Lung (tissue), 12 donors: ENCODE data around the gene LHB. TPM values are rescaled to one million over a fixed set of nuclear protein-coding genes. Genes with fewer than 3 reads are reported as not detected.

Experiments
- ATAC-seq: fragments of 200-7000 bp; cut with Tn5 transposase; one replicate; pipeline ENCODE4 v1.9.1; 2020; ENCODE audit warnings: moderate number of reproducible peaks; ENCODE audit not compliant: insufficient read depth, low FRiP score
- DNase-seq, 3 donors: peaks; one replicate each; pipeline ENCODE4 v3.0.0-alpha.2; 2013 to 2017
- H3K27ac ChIP-seq, 2 donors: one replicate each; pipeline ENCODE4 v1.5.1; 2013; ENCODE audit warnings: mild to moderate bottlenecking in 2 of 2, moderate library complexity in 2 of 2, control low read depth in 1 of 2, inconsistent platforms in 1 of 2, low read depth in 1 of 2, low read length in 1 of 2
- H3K27me3 ChIP-seq, 3 donors: one replicate each; pipeline ENCODE4 v1.5.1; 2013; ENCODE audit warnings: low read length in 2 of 3; ENCODE audit not compliant: control insufficient read depth in 3 of 3, insufficient read depth in 3 of 3
- H3K36me3 ChIP-seq, 4 donors: one replicate each; pipeline ENCODE4 v1.5.1; 2013; ENCODE audit warnings: low read length in 4 of 4, mild to moderate bottlenecking in 1 of 4, moderate library complexity in 1 of 4; ENCODE audit not compliant: control insufficient read depth in 4 of 4, insufficient read depth in 4 of 4
- H3K4me1 ChIP-seq, 5 donors: one replicate each; pipeline ENCODE4 v1.5.1; 2013; ENCODE audit warnings: low read length in 5 of 5, mild to moderate bottlenecking in 2 of 5, moderate library complexity in 1 of 5; ENCODE audit not compliant: control insufficient read depth in 5 of 5, insufficient read depth in 5 of 5
- H3K4me3 ChIP-seq: one replicate; pipeline ENCODE4 v1.5.1; 2013; ENCODE audit warnings: mild to moderate bottlenecking, control low read depth, moderate library complexity
- H3K9ac ChIP-seq, 2 donors: one replicate each; pipeline ENCODE4 v1.5.1; 2013; ENCODE audit warnings: low read length in 2 of 2, control low read depth in 1 of 2; ENCODE audit not compliant: insufficient read depth in 1 of 2
- H3K9me3 ChIP-seq, 4 donors: one replicate each; pipeline ENCODE4 v1.5.1; 2013; ENCODE audit warnings: low read length in 3 of 4, mild to moderate bottlenecking in 1 of 4, moderate library complexity in 1 of 4; ENCODE audit not compliant: control insufficient read depth in 4 of 4, insufficient read depth in 3 of 4
- WGBS, 2 donors: extraction: QIAGEN DNeasy Blood & Tissue Kit; methylation state at CpG; one replicate each; pipeline ENCODE4 v1.1.7; 2013; 5-methylcytosine and 5-hydroxymethylcytosine counted together
- polyA plus RNA-seq, 2 donors: library from polyadenylated mRNA; stranded (reverse); fragments of 200-250 nt; gene quantifications; one replicate each; pipeline ENCODE4 v1.2.1, GENCODE V29; 2013
- total RNA-seq, 2 donors: library from RNA; depleted of rRNA in 1 of 2; stranded (reverse); fragments of >200 nt in 1 of 2; gene quantifications; one replicate each; pipeline ENCODE4 v1.2.1, GENCODE V29; 2014 to 2021
- TF ChIP-seq, protein P1 (sequence below): IDR thresholded peaks from 2 replicates; pipeline ENCODE4 v1.5.1; 2012; ENCODE audit warnings: mild to moderate bottlenecking; ENCODE audit errors: control extremely low read depth, extremely low read depth
- donor health status: control.
- donor health status: control.
- donor health status: Bipolar disorder and iron deficiency.
- donor health status: healthy.
- donor health status: DM: yes; HTN: yes; CAD: no.

LHB gene
- total and polyA plus RNA-seq, 4 donors: 0.32 to 0.74 (median 0.67) TPM; not detected in 1

DNA sequence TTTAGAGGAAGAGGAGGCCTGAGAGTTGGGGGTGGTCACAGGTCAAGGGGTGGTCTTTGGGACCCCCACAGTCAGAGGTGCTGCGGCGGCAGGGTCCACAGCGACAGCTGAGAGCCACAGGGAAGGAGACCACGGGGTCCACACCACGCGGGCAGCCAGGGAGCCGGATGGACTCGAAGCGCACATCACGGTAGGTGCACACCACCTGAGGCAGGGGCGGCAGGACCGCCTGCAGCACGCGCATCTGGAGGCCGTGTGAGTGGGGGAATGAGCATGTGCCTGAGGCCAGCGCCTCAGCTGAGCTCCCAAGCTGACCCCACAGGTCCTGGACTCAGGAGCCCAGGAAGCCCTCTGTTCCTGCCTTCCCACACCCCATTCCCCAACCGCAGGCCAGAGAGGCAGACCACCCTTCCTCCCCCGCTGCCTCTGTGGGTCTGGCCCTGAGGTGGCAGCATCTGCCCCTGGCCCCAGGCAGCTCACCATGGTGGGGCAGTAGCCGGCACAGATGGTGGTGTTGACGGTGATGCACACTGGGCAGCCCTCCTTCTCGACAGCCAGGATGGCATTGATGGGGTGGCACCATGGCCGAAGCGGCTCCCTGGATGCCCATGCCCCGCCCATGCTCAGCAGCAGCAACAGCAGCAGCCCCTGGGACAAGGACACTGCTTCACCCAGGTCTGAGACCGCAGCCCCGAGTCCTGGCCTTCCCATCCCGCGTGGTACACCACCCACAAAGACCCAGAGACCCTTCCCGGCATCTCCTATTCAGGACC, 638 bp downstream of the LHB start:
- TF ChIP-seq, protein P1, sequence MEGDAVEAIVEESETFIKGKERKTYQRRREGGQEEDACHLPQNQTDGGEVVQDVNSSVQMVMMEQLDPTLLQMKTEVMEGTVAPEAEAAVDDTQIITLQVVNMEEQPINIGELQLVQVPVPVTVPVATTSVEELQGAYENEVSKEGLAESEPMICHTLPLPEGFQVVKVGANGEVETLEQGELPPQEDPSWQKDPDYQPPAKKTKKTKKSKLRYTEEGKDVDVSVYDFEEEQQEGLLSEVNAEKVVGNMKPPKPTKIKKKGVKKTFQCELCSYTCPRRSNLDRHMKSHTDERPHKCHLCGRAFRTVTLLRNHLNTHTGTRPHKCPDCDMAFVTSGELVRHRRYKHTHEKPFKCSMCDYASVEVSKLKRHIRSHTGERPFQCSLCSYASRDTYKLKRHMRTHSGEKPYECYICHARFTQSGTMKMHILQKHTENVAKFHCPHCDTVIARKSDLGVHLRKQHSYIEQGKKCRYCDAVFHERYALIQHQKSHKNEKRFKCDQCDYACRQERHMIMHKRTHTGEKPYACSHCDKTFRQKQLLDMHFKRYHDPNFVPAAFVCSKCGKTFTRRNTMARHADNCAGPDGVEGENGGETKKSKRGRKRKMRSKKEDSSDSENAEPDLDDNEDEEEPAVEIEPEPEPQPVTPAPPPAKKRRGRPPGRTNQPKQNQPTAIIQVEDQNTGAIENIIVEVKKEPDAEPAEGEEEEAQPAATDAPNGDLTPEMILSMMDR: no peak
- no peak for DNase-seq

GRCh38 chr19:49014870-49015255, 2.0 kb downstream of the LHB start:
- 92 to 94% methylated on average over 18 of the region's 18 CpGs for whole genome bisulfite sequencing, 2 donors
- Histone ChIP-seq H3K9me3 (no peaks in the 10 kb centered on the region), H3K36me3 (peaks cover 8 to 53% (median 15%) of the 10 kb centered on the region in 4 donors), H3K27ac (no peak overlapping the region), H3K9ac (no peak overlapping the region), H3K4me3 (no peak overlapping the region), H3K27me3 (peaks cover 0 to 14% (median 3%) of the 10 kb centered on the region in 3 donors), H3K4me1 (peaks cover 0 to 19% (median 4%) of the 10 kb centered on the region in 5 donors)
- no peak for DNase-seq
- ATAC-seq: no peak
- TF ChIP-seq, protein P1: no peak

More for the DNA sequence above, 638 bp downstream of the LHB start:
- 95 to 97% methylated on average over 25 to 26 of the region's 29 CpGs for WGBS, 2 donors
- H3K4me1 ChIP-seq: peaks cover 0 to 19% (median 4%) of the 10 kb centered on the region in 5 donors
- ATAC-seq: no peak
- no peak overlapping the region for H3K27ac ChIP-seq
- no peak overlapping the region for H3K9ac ChIP-seq
- peaks cover 8 to 40% (median 12%) of the 10 kb centered on the region in 4 donors for H3K36me3 ChIP-seq
- H3K4me3 ChIP-seq: no peak overlapping the region
- peaks cover 0 to 27% (median 10%) of the 10 kb centered on the region in 3 donors for H3K27me3 ChIP-seq
- H3K9me3 ChIP-seq: no peaks in the 10 kb centered on the region

- Histone ChIP-seq H3K9ac (no peak overlapping the region), H3K4me3 (no peak overlapping the region), H3K27ac (no peak overlapping the region), H3K27me3 (peaks cover 0 to 10% (median 3%) of the 10 kb centered on the region in 3 donors), H3K36me3 (peaks cover 12 to 58% (median 18%) of the 10 kb centered on the region in 4 donors), H3K9me3 (no peaks in the 10 kb centered on the region), H3K4me1 (peaks cover 0 to 19% (median 4%) of the 10 kb centered on the region in 5 donors)
- TF ChIP-seq, protein P1: no peak
- 95% methylated on average over 32 of the region's 32 CpGs for WGBS, 2 donors
- ATAC-seq (no peak), DNase-seq (no peak)
Measured at GRCh38 chr19:49014123-49014869, 2.6 kb downstream of the LHB start.
